HepG2 (cell line): ENCODE results near the gene GCHFR. TPM values are rescaled to one million over a fixed set of nuclear protein-coding genes. Genes with fewer than 3 reads are reported as not detected.

Experiments
- ATAC-seq: fragments of 200-7000 bp; cut with Tn5 transposase; 3 replicates; pipeline ENCODE4 v1.9.1; 2020; ENCODE audit warnings: mild to moderate bottlenecking, moderate library complexity
- BruUV-seq: library from RNA; stranded (reverse); fragments of 400-500 nt; replicated peaks from 2 replicates; lab custom pipeline; 2021; lab: Mats Ljungman, UMichigan
- CTCF ChIA-PET: fragments of 300-600 bp; formaldehyde crosslinking; extraction: SDS; loops from one replicate; lab custom pipeline; 2021; ENCODE audit warnings: low total read pairs, inconsistent platforms, low intra/inter-chr PET ratio; lab: Yijun Ruan, JAX
- POLR2A ChIA-PET: fragments of 350-600 bp; sonication (Branson Sonifier 250); formaldehyde crosslinking; loops from one replicate; lab custom pipeline; 2020; ENCODE audit warnings: antibody characterized with exemption, inconsistent platforms; lab: Yijun Ruan, JAX
- DNase-seq: peaks from one replicate; pipeline ENCODE4 v3.0.0-alpha.2; 2015; ENCODE audit warnings: low spot score
- FAIRE-seq: peaks from 3 replicates; lab custom pipeline; 2011; peaks lifted over from hg19 to GRCh38; lab: Jason Lieb, UNC
- H2AFZ ChIP-seq: one replicate; pipeline ENCODE4 v1.6.1; 2011; ENCODE audit warnings: low read length, inconsistent platforms
- H3K27ac ChIP-seq: fragments of 300-600 bp; 3 replicates; pipeline ENCODE4 v1.8.0; 2011; ENCODE audit warnings: mixed run types, mild to moderate bottlenecking, mixed read lengths, low read length, inconsistent platforms; ENCODE audit not compliant: insufficient read depth; ENCODE audit errors: extremely low read length
- H3K27me3 ChIP-seq, 2 experiments: fragments of 200-600 bp in 1 of 2; 2 replicates in 1 of 2; 3 replicates in 1 of 2; pipeline versions ENCODE4 v1.6.0 to v1.8.0; 2011; ENCODE audit warnings: low read length in 2 of 2, mild to moderate bottlenecking in 2 of 2, moderate library complexity in 2 of 2, inconsistent platforms in 1 of 2; ENCODE audit not compliant: insufficient read depth in 2 of 2, control insufficient read depth in 1 of 2
- H3K36me3 ChIP-seq, 2 experiments: fragments of 200-600 bp in 1 of 2; replicated peaks in 1 of 2; 2 replicates in 1 of 2; 3 replicates in 1 of 2; pipeline versions ENCODE4 v1.5.1 to v1.8.0; 2011; ENCODE audit warnings: low read length in 2 of 2, inconsistent platforms in 1 of 2; ENCODE audit not compliant: insufficient read depth in 2 of 2, control insufficient read depth in 1 of 2
- H3K4me1 ChIP-seq: 2 replicates; pipeline ENCODE4 v1.5.1; 2012; ENCODE audit warnings: low read length, inconsistent platforms; ENCODE audit not compliant: insufficient read depth
- H3K4me2 ChIP-seq: 2 replicates; pipeline ENCODE4 v1.6.0; 2011; ENCODE audit warnings: low read depth, low read length, inconsistent platforms
- H3K4me3 ChIP-seq, 3 experiments: fragments of 200-600 bp in 1 of 3; sonication (generic), shearing (Covaris generic) in 1 of 3; replicated peaks in 1 of 3; 2 replicates each; pipeline ENCODE4 v1.5.1; 2011 to 2016; ENCODE audit warnings: low read length in 3 of 3, inconsistent platforms in 2 of 3, low read depth in 2 of 3, mild to moderate bottlenecking in 2 of 3, control low read depth in 1 of 3, mixed read lengths in 1 of 3; ENCODE audit not compliant: insufficient read depth in 1 of 3
- H3K79me2 ChIP-seq: one replicate; pipeline ENCODE4 v1.6.1; 2011; ENCODE audit warnings: low read length, inconsistent platforms; ENCODE audit not compliant: insufficient read depth
- H3K9ac ChIP-seq: 2 replicates; pipeline ENCODE4 v1.6.0; 2011; ENCODE audit warnings: mild to moderate bottlenecking, low read depth, low read length, inconsistent platforms; ENCODE audit not compliant: insufficient read depth
- H3K9me3 ChIP-seq: 2 replicates; pipeline ENCODE4 v1.5.1; 2012; ENCODE audit warnings: mild to moderate bottlenecking, low read length
- H4K20me1 ChIP-seq: 2 replicates; pipeline ENCODE4 v1.6.0; 2011; ENCODE audit warnings: inconsistent platforms, mild to moderate bottlenecking, low read length, moderate library complexity; ENCODE audit not compliant: insufficient read depth
- TBX2 ChIP-seq: sonication (generic); formaldehyde crosslinking; IDR thresholded peaks from 2 replicates; pipeline ENCODE4 v1.5.0; 2020; ENCODE audit warnings: missing genetic modification reagents, mild to moderate bottlenecking, borderline replicate concordance
- YY1 ChIP-seq: IDR thresholded peaks from 2 replicates; pipeline ENCODE4 v1.6.1; 2011; ENCODE audit warnings: low read length, low read depth, moderate library complexity, mild to moderate bottlenecking; ENCODE audit not compliant: insufficient read depth, insufficient replicate concordance
- ZNF513 ChIP-seq: sonication (generic); formaldehyde crosslinking; conservative IDR thresholded peaks from 2 replicates; pipeline ENCODE4 v1.5.0; 2020; ENCODE audit warnings: missing genetic modification reagents
- WGBS: methylation state at CpG from one replicate; pipeline ENCODE4 v1.1.6; 2017; ENCODE audit warnings: low lambda C conversion rate; 5-methylcytosine and 5-hydroxymethylcytosine counted together
- in situ Hi-C: cut with HindIII; loops from 2 replicates; pipeline ENCODE4 v1.10.0; 2017; ENCODE audit warnings: low pct_unique_long_range_greater_than_20kb; ENCODE audit not compliant: extremely low pct_ligation_motif_present
- intact Hi-C: fragments of 100-400 bp; cut with micrococcal nuclease; formaldehyde crosslinking; loops from one replicate; pipeline ENCODE4 v1.10.0; 2022; ENCODE audit not compliant: unreplicated experiment
- polyA plus RNA-seq, 8 experiments: library from polyadenylated mRNA; depleted of rRNA in 3 of 8; stranded (reverse) in 7 of 8; unstranded in 1 of 8; fragments of >200 nt; fragmentation: Illumina TruSeq in 4 of 8; extraction: Trizol in 4 of 8; gene quantifications; 2 replicates each; pipeline versions ENCODE4 v1.2.1 to v1.2.3, GENCODE V29; 2011 to 2016; ENCODE audit warnings: low read depth in 4 of 8, missing spikeins in 1 of 8, mixed read lengths in 1 of 8; ENCODE audit not compliant: insufficient read depth in 1 of 8
- total RNA-seq, 5 experiments: library from RNA; depleted of rRNA; stranded (reverse); fragments of >200 nt; fragmentation: Illumina TruSeq; extraction: Trizol; gene quantifications; 2 replicates each; pipeline ENCODE4 v1.2.3, GENCODE V29; 2016; ENCODE audit warnings: low read depth in 1 of 5

Gene GCHFR
- total and polyA plus RNA-seq, 2 of the 13 experiments (the other 11 are each of a cell fraction or from before 2014, with no cell fraction given) = 51.5 to 92.4 TPM

GRCh38 chr15:40739854-40740253 lies 24.0 kb upstream of the GCHFR start (continued):
- TF ChIP-seq ZNF513 (CRISPR knock-in tag) (no peak), TBX2 (CRISPR knock-in tag) (no peak)

GRCh38 chr15:40743485-40743901 lies 20.4 kb upstream of the GCHFR start:
- intact Hi-C loops (loop anchor here (5.0 kb wide), 1 partner anchor 66 kb away; no protein-coding TSS in a partner anchor), in situ Hi-C loops (no loop called here)
- H3K4me2 ChIP-seq = no peak overlapping the region
- no peak for TF ChIP-seq YY1
- ChIA-PET CTCF (no interaction called here), POLR2A (interaction anchor here (1.2 kb wide), 1 partner anchor 20 kb away, joined by 3 read pairs; the partner anchor contains the start of gene GCHFR)
- no peaks in the 10 kb centered on the region for H3K27me3 ChIP-seq
- no peak overlapping the region for H3K4me3 ChIP-seq
- BruUV-seq = no TSS peak
- WGBS = 89% methylated on average over 2 of the region's 2 CpGs
- H3K4me1 ChIP-seq = peaks cover 7% of the 10 kb centered on the region; the same call in 1 of the 2 replicates
- ATAC-seq (no peak), FAIRE-seq (no peak), DNase-seq (no peak)
- H3K79me2 ChIP-seq = no peaks in the 10 kb centered on the region
- H4K20me1 ChIP-seq = no peaks in the 10 kb centered on the region
- peaks cover 14 to 76% of the 10 kb centered on the region in 2 experiments; a peak in 4 of 5 replicates for H3K36me3 ChIP-seq
- H3K9ac ChIP-seq = no peak overlapping the region
- H2AFZ ChIP-seq = no peak overlapping the region
- H3K9me3 ChIP-seq = no peaks in the 10 kb centered on the region
- H3K27ac ChIP-seq = no peak overlapping the region
